BE2C (cell line): ENCODE measurements around the gene BIRC2.

ENCODE experiments used
- DNase-seq: peaks from one replicate; pipeline ENCODE4 v3.0.0-alpha.2; 2020
- H3K27me3 ChIP-seq: fragments of 250-450 bp; sonication (Bioruptor Pico); 2 replicates; pipeline ENCODE4 v1.5.1; 2020; ENCODE audit warnings: mild to moderate bottlenecking
- H3K36me3 ChIP-seq: fragments of 250-450 bp; sonication (Bioruptor Pico); 2 replicates; pipeline ENCODE4 v1.5.1; 2020; ENCODE audit warnings: mild to moderate bottlenecking
- H3K4me1 ChIP-seq: fragments of 250-450 bp; sonication (Bioruptor Pico); 2 replicates; pipeline ENCODE4 v1.5.1; 2020
- H3K4me3 ChIP-seq: 2 replicates; pipeline ENCODE4 v1.5.1; 2011; ENCODE audit warnings: low read depth, low read length
- H3K9me3 ChIP-seq: fragments of 250-450 bp; sonication (Bioruptor Pico); 2 replicates; pipeline ENCODE4 v1.5.1; 2020
- TF ChIP-seq, protein P1 (sequence below): IDR thresholded peaks from 2 replicates; pipeline ENCODE4 v1.5.1; 2012; ENCODE audit warnings: mild to moderate bottlenecking, low read depth, low read length

The BIRC2 gene

DNA sequence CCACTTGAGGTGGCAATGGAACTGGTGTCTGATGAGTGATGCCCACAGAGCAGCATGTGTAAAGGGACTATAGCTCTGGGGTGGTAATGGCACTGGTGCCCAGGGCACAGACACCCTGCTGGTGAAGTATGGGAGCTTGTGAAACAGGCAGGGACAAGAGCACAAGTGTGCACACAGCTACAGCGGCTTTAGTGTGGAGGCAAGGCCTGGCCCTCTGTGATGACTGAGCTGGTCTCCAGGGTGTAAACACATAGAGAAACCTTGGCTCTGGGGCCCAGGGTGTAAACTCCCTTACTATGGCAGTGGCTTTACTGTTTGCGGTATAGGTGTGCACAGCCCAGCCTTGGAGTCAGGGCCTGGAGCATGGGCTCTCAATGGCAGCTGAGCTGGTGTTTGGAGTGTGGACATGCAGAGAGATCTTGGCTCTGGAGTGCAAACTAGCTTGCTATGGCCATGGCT, 46.3 kb downstream of the BIRC2 start:
- no peak for DNase-seq
- Histone ChIP-seq H3K4me3 (no peak overlapping the region), H3K4me1 (peaks cover 2% of the 10 kb centered on the region; the same call in 1 of the 2 replicates), H3K9me3 (no peaks in the 10 kb centered on the region), H3K36me3 (peaks cover 39% of the 10 kb centered on the region), H3K27me3 (no peaks in the 10 kb centered on the region)
- TF ChIP-seq, protein P1, sequence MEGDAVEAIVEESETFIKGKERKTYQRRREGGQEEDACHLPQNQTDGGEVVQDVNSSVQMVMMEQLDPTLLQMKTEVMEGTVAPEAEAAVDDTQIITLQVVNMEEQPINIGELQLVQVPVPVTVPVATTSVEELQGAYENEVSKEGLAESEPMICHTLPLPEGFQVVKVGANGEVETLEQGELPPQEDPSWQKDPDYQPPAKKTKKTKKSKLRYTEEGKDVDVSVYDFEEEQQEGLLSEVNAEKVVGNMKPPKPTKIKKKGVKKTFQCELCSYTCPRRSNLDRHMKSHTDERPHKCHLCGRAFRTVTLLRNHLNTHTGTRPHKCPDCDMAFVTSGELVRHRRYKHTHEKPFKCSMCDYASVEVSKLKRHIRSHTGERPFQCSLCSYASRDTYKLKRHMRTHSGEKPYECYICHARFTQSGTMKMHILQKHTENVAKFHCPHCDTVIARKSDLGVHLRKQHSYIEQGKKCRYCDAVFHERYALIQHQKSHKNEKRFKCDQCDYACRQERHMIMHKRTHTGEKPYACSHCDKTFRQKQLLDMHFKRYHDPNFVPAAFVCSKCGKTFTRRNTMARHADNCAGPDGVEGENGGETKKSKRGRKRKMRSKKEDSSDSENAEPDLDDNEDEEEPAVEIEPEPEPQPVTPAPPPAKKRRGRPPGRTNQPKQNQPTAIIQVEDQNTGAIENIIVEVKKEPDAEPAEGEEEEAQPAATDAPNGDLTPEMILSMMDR, result no peak

DNA sequence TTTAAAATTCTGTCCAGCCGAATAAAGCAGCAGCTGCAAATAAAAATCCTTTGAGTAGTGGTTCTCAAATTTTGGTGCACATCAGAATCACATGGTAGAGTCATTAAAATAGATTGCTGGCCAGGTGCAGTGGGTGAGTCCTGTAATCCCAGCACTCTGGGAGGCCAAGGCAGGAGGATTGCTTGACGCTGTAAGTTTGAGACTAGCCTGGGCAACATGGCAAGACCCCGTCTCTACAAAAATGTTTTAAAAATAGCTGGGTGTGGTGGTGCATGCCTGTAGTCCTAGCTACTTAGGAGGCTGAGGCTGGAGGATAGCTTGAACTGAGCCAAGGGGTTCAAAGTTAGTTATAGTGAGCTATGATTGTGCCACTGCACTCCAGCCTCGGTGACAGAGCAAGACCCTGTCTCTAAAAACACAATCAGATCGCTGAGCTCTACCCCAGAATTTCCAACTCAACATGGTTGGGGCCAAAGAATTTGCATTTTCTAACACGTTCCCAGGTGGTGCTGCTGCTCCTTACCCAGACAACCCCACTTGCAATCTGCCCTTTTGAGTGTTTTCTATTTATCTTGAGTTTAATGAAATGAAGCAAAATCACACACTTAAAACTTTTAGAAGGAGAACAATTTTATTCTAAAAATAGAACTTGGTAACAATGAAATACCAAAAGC, 48.8 kb downstream of the BIRC2 start:
- Histone ChIP-seq H3K4me1 (no peaks in the 10 kb centered on the region; the same call in 1 of the 2 replicates), H3K36me3 (peaks cover 55% of the 10 kb centered on the region), H3K4me3 (no peak overlapping the region), H3K27me3 (no peaks in the 10 kb centered on the region), H3K9me3 (no peaks in the 10 kb centered on the region)
- TF ChIP-seq, protein P1, result no peak
- no peak for DNase-seq

DNA sequence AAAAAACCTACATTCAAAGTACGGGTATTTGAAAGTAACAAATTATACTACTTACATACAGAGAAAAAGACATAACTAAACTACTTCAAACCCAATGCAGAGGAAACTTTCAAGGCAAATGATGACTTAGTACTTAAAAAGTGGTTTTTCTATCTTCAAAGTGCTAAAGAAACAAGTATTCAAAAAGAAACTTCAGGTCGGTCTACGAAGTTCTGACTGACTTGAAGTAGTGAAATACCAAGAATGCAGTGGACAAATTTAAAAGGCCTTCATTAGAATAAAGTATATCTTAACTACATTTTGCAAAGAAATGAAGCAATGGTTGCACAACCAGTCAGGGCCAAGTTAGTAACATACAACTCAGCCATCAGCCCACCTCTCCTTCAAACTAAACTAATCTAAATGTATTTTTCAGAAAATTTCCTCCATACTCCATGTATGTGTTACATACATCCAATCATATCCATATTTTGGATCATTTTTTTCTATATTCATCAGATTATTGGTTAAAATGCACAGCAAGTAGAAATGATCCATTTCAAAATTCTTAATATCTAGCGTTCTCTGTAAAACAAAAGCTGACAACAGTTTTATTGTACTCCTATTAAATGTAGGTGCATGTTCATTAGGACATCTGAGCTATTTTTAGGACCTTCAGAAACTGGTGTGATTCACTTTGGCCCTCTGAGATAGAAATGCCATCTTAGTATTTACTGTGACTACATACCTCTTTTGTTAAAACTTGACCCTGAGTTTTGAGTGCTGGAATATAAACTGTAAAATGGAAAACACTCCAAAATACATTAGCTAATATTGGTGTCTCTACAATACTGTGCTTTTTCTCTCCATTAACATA, 49.9 kb downstream of the BIRC2 start:
- H3K36me3 ChIP-seq, result peaks cover 58% of the 10 kb centered on the region
- no peaks in the 10 kb centered on the region for H3K27me3 ChIP-seq
- no peak overlapping the region for H3K4me3 ChIP-seq
- DNase-seq, result no peak
- H3K4me1 ChIP-seq, result no peaks in the 10 kb centered on the region
- TF ChIP-seq, protein P1, result no peak
- no peaks in the 10 kb centered on the region for H3K9me3 ChIP-seq

DNA sequence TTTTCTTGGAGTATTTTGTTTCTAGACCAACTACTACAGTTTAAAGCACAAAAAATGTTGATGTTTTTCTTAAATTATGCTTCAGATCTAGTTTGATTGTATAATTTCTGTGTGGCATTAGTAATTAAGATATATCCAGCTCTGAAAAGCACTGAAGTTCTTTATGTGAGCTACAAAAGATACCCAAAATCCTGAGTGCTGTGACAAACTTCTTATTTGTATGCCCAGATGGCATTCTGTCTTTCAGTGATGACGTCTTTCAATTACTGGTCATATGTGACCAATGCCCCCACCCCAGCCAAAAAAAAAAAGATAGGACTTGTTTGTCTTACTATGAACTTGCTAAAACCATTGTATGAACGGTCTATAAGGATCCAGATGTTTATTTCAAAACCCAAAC, 51.3 kb downstream of the BIRC2 start:
- TF ChIP-seq, protein P1, result no peak
- Histone ChIP-seq H3K36me3 (peaks cover 63% of the 10 kb centered on the region), H3K27me3 (no peaks in the 10 kb centered on the region), H3K4me3 (no peak overlapping the region), H3K4me1 (no peaks in the 10 kb centered on the region), H3K9me3 (no peaks in the 10 kb centered on the region)
- DNase-seq, result no peak

DNA sequence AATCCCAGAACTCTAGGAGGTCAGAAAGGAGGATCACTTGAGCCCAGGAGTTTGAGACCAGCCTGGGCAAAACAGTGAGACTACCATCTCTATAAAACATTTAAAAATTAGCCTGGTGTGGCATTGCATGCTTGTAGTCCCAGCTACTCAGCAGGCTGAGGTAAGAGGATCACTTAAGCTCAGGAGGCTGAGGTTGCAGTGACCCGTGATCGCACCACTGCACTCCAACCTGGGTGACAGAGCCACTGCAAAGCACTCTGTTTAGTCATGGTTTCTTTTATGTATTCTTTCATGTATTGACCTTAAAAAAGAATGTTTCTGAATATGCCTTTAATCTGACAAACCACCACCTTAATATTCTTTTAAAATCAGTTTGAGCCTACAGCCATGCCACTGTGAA, 52.2 kb downstream of the BIRC2 start:
- H3K4me3 ChIP-seq, result no peak overlapping the region
- H3K9me3 ChIP-seq, result no peaks in the 10 kb centered on the region
- no peaks in the 10 kb centered on the region for H3K4me1 ChIP-seq
- H3K27me3 ChIP-seq, result no peaks in the 10 kb centered on the region
- TF ChIP-seq, protein P1, result no peak
- peaks cover 59% of the 10 kb centered on the region for H3K36me3 ChIP-seq
- DNase-seq, result no peak

DNA sequence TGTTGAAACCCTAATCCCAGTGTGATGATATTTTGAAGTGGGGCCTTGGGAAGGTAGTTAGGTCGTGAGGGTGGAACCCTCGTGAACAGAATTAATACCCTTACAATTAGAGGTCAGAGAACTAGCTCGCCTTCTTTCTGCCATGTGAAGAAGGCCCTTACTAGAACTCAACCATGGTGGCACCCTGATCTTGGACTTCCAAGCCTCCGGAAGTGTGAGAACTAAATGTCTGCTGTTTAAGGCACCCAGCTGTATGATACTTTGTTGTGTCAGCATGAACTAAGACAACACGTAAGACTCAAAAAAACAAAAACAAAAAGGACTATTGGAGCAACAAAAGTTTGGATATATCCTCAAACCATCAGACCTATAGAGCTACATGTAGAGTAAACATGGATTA, 53.6 kb downstream of the BIRC2 start:
- TF ChIP-seq, protein P1, result no peak
- peaks cover 56% of the 10 kb centered on the region for H3K36me3 ChIP-seq
- no peak overlapping the region for H3K4me3 ChIP-seq
- no peaks in the 10 kb centered on the region for H3K4me1 ChIP-seq
- H3K9me3 ChIP-seq, result no peaks in the 10 kb centered on the region
- no peaks in the 10 kb centered on the region for H3K27me3 ChIP-seq
- no peak for DNase-seq
